Measurements from ENCODE around the gene PRKAR1B.

GRCh38 chr7:632831-633210 is 94.3 kb downstream of the PRKAR1B start:
- TF ChIP-seq, protein P1, sequence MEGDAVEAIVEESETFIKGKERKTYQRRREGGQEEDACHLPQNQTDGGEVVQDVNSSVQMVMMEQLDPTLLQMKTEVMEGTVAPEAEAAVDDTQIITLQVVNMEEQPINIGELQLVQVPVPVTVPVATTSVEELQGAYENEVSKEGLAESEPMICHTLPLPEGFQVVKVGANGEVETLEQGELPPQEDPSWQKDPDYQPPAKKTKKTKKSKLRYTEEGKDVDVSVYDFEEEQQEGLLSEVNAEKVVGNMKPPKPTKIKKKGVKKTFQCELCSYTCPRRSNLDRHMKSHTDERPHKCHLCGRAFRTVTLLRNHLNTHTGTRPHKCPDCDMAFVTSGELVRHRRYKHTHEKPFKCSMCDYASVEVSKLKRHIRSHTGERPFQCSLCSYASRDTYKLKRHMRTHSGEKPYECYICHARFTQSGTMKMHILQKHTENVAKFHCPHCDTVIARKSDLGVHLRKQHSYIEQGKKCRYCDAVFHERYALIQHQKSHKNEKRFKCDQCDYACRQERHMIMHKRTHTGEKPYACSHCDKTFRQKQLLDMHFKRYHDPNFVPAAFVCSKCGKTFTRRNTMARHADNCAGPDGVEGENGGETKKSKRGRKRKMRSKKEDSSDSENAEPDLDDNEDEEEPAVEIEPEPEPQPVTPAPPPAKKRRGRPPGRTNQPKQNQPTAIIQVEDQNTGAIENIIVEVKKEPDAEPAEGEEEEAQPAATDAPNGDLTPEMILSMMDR (IDR thresholded peaks at IDR 0.05): no peak
- no peak for TF ChIP-seq EZH2 (IDR thresholded peaks at IDR 0.05; ENCODE audit: borderline replicate concordance, insufficient read depth, low read depth, low read length, poor library complexity, severe bottlenecking)

Measured in B cell (primary cell).